ENCODE results near the gene PEG3. TPM values are rescaled to one million over a fixed set of nuclear protein-coding genes. Genes with fewer than 3 reads are reported as not detected.

PEG3 gene
- total RNA-seq, 4 donors from 2014 or later: 0.71 to 1.3 (median 0.84) TPM

GRCh38 chr19:56841193-56841543, 642 bp upstream of the PEG3 start:
- no peak overlapping the region for H3K4me3 ChIP-seq

GRCh38 chr19:56839652-56840450, 675 bp downstream of the PEG3 start:
- Histone ChIP-seq H3K4me1 (no peaks in the 10 kb centered on the region), H3K9me3 (no peaks in the 10 kb centered on the region), H3K27me3 (no peaks in the 10 kb centered on the region), H3K4me3 (peak overlapping the region; percentile 40 to 54 (median 45)), H3K27ac (peak overlapping the region; percentile 16 to 55 (median 48)), H3K36me3 (no peaks in the 10 kb centered on the region)
- ATAC-seq (peak; percentile 59 to 68), DNase-seq (peak; percentile 75 to 83)
- intact Hi-C loops (cut with DNase I; ENCODE audit: low total_unique reads): loop anchor here (10.0 kb wide), 1 partner anchor 445 kb away; the partner anchor contains the start of gene ZNF582
- TF ChIP-seq POLR2A (IDR thresholded peaks at IDR 0.05): no peak
- TF ChIP-seq, protein P1, sequence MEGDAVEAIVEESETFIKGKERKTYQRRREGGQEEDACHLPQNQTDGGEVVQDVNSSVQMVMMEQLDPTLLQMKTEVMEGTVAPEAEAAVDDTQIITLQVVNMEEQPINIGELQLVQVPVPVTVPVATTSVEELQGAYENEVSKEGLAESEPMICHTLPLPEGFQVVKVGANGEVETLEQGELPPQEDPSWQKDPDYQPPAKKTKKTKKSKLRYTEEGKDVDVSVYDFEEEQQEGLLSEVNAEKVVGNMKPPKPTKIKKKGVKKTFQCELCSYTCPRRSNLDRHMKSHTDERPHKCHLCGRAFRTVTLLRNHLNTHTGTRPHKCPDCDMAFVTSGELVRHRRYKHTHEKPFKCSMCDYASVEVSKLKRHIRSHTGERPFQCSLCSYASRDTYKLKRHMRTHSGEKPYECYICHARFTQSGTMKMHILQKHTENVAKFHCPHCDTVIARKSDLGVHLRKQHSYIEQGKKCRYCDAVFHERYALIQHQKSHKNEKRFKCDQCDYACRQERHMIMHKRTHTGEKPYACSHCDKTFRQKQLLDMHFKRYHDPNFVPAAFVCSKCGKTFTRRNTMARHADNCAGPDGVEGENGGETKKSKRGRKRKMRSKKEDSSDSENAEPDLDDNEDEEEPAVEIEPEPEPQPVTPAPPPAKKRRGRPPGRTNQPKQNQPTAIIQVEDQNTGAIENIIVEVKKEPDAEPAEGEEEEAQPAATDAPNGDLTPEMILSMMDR (IDR thresholded peaks at IDR 0.05 in 4 of 5, conservative IDR thresholded peaks at IDR 0.05 in 1 of 5): no peak
- in situ Hi-C loops (cut with MboI; ENCODE audit: low sequenced_read_pairs in 4 of 4): no loop called here

More at GRCh38 chr19:56841193-56841543, 642 bp upstream of the PEG3 start:
- Histone ChIP-seq H3K36me3 (no peaks in the 10 kb centered on the region), H3K27me3 (no peaks in the 10 kb centered on the region), H3K27ac (no peak overlapping the region), H3K9me3 (no peaks in the 10 kb centered on the region), H3K4me1 (no peaks in the 10 kb centered on the region)
- TF ChIP-seq, protein P1 (IDR thresholded peaks at IDR 0.05 in 4 of 5, conservative IDR thresholded peaks at IDR 0.05 in 1 of 5): no peak
- no peak for TF ChIP-seq POLR2A (IDR thresholded peaks at IDR 0.05)
- DNase-seq: no peak
- in situ Hi-C loops (cut with MboI; ENCODE audit: low sequenced_read_pairs in 4 of 4): no loop called here
- intact Hi-C loops (cut with DNase I; ENCODE audit: low total_unique reads): no loop called here
- no peak for ATAC-seq

- intact Hi-C loops (cut with DNase I; ENCODE audit: low total_unique reads) (loop anchor here (10.0 kb wide), 1 partner anchor 444 kb away; the partner anchor contains the start of gene ZNF582), in situ Hi-C loops (cut with MboI; ENCODE audit: low sequenced_read_pairs in 4 of 4) (no loop called here)
- TF ChIP-seq, protein P1 (IDR thresholded peaks at IDR 0.05 in 4 of 5, conservative IDR thresholded peaks at IDR 0.05 in 1 of 5): no peak
- no peak for TF ChIP-seq POLR2A (IDR thresholded peaks at IDR 0.05)
These were observed 1.4 kb downstream of the PEG3 start for GRCh38 chr19:56838909-56839651.

GRCh38 chr19:56838024-56838908, 2.3 kb downstream of the PEG3 start:
- Histone ChIP-seq H3K9me3 (no peaks in the 10 kb centered on the region), H3K4me3 (peak overlapping the region; percentile 0 to 51 (median 42)), H3K27me3 (no peaks in the 10 kb centered on the region), H3K36me3 (no peaks in the 10 kb centered on the region), H3K27ac (peak overlapping the region; percentile 19 to 73 (median 66)), H3K4me1 (no peaks in the 10 kb centered on the region)
- ATAC-seq (peak in 1 of 2 donors; percentile 23), DNase-seq (peak; percentile 6 to 28)
- in situ Hi-C loops (cut with MboI; ENCODE audit: low sequenced_read_pairs in 4 of 4): no loop called here
- TF ChIP-seq, protein P1 (IDR thresholded peaks at IDR 0.05 in 4 of 5, conservative IDR thresholded peaks at IDR 0.05 in 1 of 5): peak in 1 of 5 experiments; percentile 29
- no peak for TF ChIP-seq POLR2A (IDR thresholded peaks at IDR 0.05)
- intact Hi-C loops (cut with DNase I; ENCODE audit: low total_unique reads): loop anchor here (10.0 kb wide), 1 partner anchor 443 kb away; the partner anchor contains the start of gene ZNF582

More at GRCh38 chr19:56838909-56839651, 1.4 kb downstream of the PEG3 start:
- Histone ChIP-seq H3K4me3 (peak overlapping the region in 2 of 4 donors; percentile 40 to 54), H3K36me3 (no peaks in the 10 kb centered on the region), H3K9me3 (no peaks in the 10 kb centered on the region), H3K27ac (peak overlapping the region; percentile 47 to 65 (median 52)), H3K4me1 (no peaks in the 10 kb centered on the region), H3K27me3 (no peaks in the 10 kb centered on the region)
- ATAC-seq: peak; percentile 67 to 74
- peak; percentile 85 to 88 for DNase-seq
